Measurements from ENCODE around the gene VARS2.

DNA sequence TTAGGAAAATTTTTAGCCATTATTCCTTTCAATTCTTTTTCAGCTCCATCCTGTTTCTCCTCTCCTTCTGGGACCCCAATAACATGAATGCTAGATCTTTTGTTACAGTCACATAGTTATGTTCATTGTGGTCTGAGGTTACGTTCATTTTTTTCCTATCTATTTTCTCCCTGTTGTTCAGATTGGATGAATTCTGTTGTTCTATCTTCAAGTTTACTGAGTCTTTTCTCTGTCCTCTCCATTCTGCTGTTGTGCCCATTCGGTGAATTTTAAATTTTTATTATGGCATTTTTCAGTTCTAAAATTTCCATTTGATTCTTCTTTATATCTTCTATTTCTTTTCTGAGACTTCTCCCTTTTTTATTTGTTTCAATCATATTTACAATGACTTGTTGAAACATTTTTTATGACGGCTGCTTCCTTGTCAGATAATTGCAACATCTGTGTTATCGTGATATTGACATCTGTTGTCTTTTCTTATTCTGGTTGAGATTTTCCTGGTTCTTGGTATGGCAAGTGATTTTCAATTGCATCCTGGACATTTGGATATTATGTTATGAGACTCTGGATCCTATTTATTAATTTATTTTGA, 42.4 kb upstream of the VARS2 start:
- TF ChIP-seq EP300 (IDR thresholded peaks at IDR 0.05) (no peak), CTCF (IDR thresholded peaks at IDR 0.05) (no peak)
